ENCODE measurements around the gene ZNF592. TPM values are rescaled to one million over a fixed set of nuclear protein-coding genes. Genes with fewer than 3 reads are reported as not detected.

Gene ZNF592
- polyA plus RNA-seq (2012; ENCODE audit: insufficient read depth, insufficient read length, low read depth) = 24.2 TPM

GRCh38 chr15:84748274-84749110 lies at the start of gene ZNF592:
Gene ZNF592, plus strand, starts transcription at chr15:84748592. Its CDS starts 34,084 bp downstream, at chr15:84782676.
- Histone ChIP-seq H3K4me1 (no peaks in the 10 kb centered on the region), H3K27me3 (no peaks in the 10 kb centered on the region), H3K36me3 (0 out of 2 replicates have a peak, but pooled peaks cover 3% of the 10 kb centered on the region), H3K4me3 (ENCODE audit: low read depth, low read length) (peak within 1 kb of the TSS; percentile 85), H3K9me3 (no peaks in the 10 kb centered on the region; the same call in 1 of the 2 replicates)
- DNase-seq = peak; percentile 84
- no peak for TF ChIP-seq CTCF (IDR thresholded peaks at IDR 0.05; ENCODE audit: low read depth, low read length)

DNA sequence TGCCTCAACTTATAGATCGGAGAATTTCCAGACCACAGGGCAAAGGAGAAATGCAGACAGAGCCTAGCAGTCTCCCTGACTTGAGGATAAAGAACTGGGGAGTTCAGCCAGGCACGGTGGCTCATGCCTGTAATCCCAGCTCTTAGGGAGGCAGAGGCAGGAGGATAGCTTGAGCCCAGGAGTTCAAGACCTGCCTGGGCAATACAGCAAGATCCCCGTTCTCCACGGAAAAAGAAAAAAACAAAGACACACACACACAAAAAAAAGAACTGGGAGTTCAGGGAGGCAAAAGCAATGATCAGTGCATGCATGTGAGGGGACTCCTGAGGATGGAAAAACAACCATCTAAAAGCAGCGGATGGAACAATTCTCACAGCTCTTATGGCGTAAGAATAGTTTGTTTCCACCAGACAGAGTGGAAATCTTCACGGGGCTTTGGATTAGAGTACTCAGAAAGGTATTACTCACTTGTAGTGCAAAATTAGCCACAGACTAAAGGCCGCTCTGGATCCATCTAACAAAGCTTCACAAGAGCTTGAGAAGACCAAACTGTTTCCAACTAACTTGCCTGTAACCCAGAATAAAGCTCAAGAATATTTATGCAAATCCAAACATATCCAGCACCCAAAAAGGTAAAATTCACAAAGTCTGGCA lies 48.7 kb upstream of the ZNF592 start:
- H3K36me3 ChIP-seq = no peaks in the 10 kb centered on the region
- H3K4me1 ChIP-seq = no peaks in the 10 kb centered on the region
- H3K4me3 ChIP-seq (ENCODE audit: low read depth, low read length) = no peak overlapping the region
- H3K27me3 ChIP-seq = no peaks in the 10 kb centered on the region
- DNase-seq = no peak
- no peak for TF ChIP-seq CTCF (IDR thresholded peaks at IDR 0.05; ENCODE audit: low read depth, low read length)
- no peaks in the 10 kb centered on the region for H3K9me3 ChIP-seq

DNA sequence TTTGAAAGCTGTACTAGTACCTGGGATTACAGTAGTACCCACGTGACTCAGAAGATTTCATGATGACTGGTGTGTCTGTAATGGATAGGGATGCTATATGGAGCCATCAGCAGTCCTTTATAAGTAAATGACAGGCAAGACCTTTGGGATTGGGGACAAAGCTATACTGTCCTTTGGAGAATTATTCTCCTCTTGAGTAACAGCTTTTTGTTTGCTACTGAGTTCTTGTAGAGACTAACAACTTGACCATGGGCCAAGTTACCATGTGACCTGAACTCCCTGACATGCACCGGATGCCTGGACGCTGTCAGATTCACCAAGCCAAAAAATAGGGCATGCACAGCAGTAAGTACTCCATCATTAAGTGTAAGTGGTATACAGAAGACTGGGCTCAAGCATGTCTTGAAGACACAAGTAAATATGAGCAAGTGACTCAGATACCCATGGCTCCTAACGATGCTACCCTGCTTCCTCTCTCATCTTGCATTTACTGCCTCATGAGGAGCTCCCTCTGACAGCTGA lies 45.4 kb upstream of the ZNF592 start:
- TF ChIP-seq CTCF (IDR thresholded peaks at IDR 0.05; ENCODE audit: low read depth, low read length) = no peak
- DNase-seq = no peak
- H3K4me1 ChIP-seq = no peaks in the 10 kb centered on the region

GRCh38 chr15:84703808-84704207 lies 44.6 kb upstream of the ZNF592 start:
- Histone ChIP-seq H3K4me3 (ENCODE audit: low read depth, low read length) (no peak overlapping the region), H3K27me3 (no peaks in the 10 kb centered on the region), H3K4me1 (no peaks in the 10 kb centered on the region), H3K9me3 (no peaks in the 10 kb centered on the region), H3K36me3 (peaks cover 4% of the 10 kb centered on the region)
- DNase-seq = no peak
- no peak for TF ChIP-seq CTCF (IDR thresholded peaks at IDR 0.05; ENCODE audit: low read depth, low read length)

More for the DNA sequence above, 45.4 kb upstream of the ZNF592 start:
- no peaks in the 10 kb centered on the region for H3K9me3 ChIP-seq
- no peak overlapping the region for H3K4me3 ChIP-seq (ENCODE audit: low read depth, low read length)
- H3K36me3 ChIP-seq = peaks cover 4% of the 10 kb centered on the region
- H3K27me3 ChIP-seq = no peaks in the 10 kb centered on the region

DNA sequence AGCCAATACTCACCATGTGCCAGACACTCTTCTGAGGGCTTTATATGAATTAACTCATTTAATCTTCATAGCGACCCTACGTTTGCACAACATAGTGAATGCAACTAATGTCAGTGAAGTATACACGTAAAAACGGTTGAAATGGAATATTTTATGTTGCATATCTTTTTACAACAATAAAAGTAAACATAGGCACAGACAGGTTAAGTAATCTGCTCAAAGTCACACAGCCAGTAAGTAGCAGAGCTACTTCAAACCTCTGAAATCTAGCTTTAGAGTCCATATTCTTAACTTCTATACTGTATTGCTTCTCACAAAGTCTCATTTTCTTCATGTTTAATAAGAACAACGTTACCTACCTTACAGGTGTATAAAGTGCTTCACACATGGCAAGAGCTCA lies 34.0 kb upstream of the ZNF592 start:
- no peak for TF ChIP-seq CTCF (IDR thresholded peaks at IDR 0.05; ENCODE audit: low read depth, low read length)
- Histone ChIP-seq H3K36me3 (peaks cover 12% of the 10 kb centered on the region), H3K4me1 (no peaks in the 10 kb centered on the region; the same call in 1 of the 2 replicates), H3K27me3 (no peaks in the 10 kb centered on the region), H3K9me3 (no peaks in the 10 kb centered on the region), H3K4me3 (ENCODE audit: low read depth, low read length) (peak overlapping the region; percentile 89)
- DNase-seq = no peak
